Endodermal cell (in vitro differentiated cells): ENCODE data around the gene TRAF3. TPM values are rescaled to one million over a fixed set of nuclear protein-coding genes. Genes with fewer than 3 reads are reported as not detected.

ENCODE experiments used
- DNase-seq: peaks from one replicate; pipeline ENCODE4 v3.0.0-alpha.2; 2017
- H3K27ac ChIP-seq: 2 replicates; pipeline ENCODE4 v1.5.1; 2013; ENCODE audit warnings: mild to moderate bottlenecking, low read depth, low read length, moderate library complexity
- H3K27me3 ChIP-seq: 2 replicates; pipeline ENCODE4 v1.6.1; 2013; ENCODE audit warnings: mild to moderate bottlenecking, low read length, moderate library complexity; ENCODE audit not compliant: insufficient read depth, control insufficient read depth, poor library complexity, severe bottlenecking
- H3K36me3 ChIP-seq: 2 replicates; pipeline ENCODE4 v1.7.0; 2013; ENCODE audit warnings: mild to moderate bottlenecking, low read length, moderate library complexity; ENCODE audit not compliant: control insufficient read depth, insufficient read depth
- H3K4me1 ChIP-seq: one replicate; pipeline ENCODE4 v1.7.0; 2013; ENCODE audit warnings: low read length; ENCODE audit not compliant: control insufficient read depth, insufficient read depth
- H3K4me3 ChIP-seq: 2 replicates; pipeline ENCODE4 v1.5.1; 2013; ENCODE audit warnings: mild to moderate bottlenecking, low read length, moderate library complexity
- H3K9ac ChIP-seq: 2 replicates; pipeline ENCODE4 v1.6.1; 2013; ENCODE audit warnings: mild to moderate bottlenecking, low read length, moderate library complexity; ENCODE audit not compliant: poor library complexity, severe bottlenecking; ENCODE audit errors: extremely low read depth
- H3K9me3 ChIP-seq: 2 replicates; pipeline ENCODE4 v1.6.1; 2013; ENCODE audit warnings: mild to moderate bottlenecking, low read length, moderate library complexity; ENCODE audit not compliant: control insufficient read depth
- H3K27ac Mint-ChIP-seq: 2 replicates; pipeline ENCODE4 v1.8.0; 2020; ENCODE audit warnings: mixed read lengths
- H3K27me3 Mint-ChIP-seq: 2 replicates; pipeline ENCODE4 v1.8.0; 2021; ENCODE audit warnings: mild to moderate bottlenecking, mixed read lengths; ENCODE audit not compliant: insufficient read depth
- H3K36me3 Mint-ChIP-seq: 2 replicates; pipeline ENCODE4 v1.8.0; 2020; ENCODE audit warnings: low read depth, mixed read lengths
- H3K4me1 Mint-ChIP-seq: 2 replicates; pipeline ENCODE4 v1.8.0; 2020; ENCODE audit warnings: mixed read lengths
- H3K4me3 Mint-ChIP-seq: 2 replicates; pipeline ENCODE4 v1.8.0; 2020; ENCODE audit warnings: mild to moderate bottlenecking, moderate library complexity, mixed read lengths
- H3K9me3 Mint-ChIP-seq: 2 replicates; pipeline ENCODE4 v1.8.0; 2020; ENCODE audit warnings: mild to moderate bottlenecking, mixed read lengths
- WGBS, 2 experiments: methylation state at CpG; one replicate each; pipeline versions ENCODE4 v1.1.5 to v1.1.7; 2013; ENCODE audit warnings: missing lambda C conversion rate in 2 of 2, mixed read lengths in 1 of 2; ENCODE audit not compliant: insufficient coverage in 1 of 2, insufficient read length in 1 of 2; 5-methylcytosine and 5-hydroxymethylcytosine counted together
- total RNA-seq, 2 donors: library from RNA; stranded (reverse); fragmentation: NEBNext Ultra II Directional in 1 of 2; extraction: Animal tissue kit (Norgen Biotek cat#: 25700) in 1 of 2; gene quantifications; 2 replicates in 1 of 2; 3 replicates in 1 of 2; pipeline ENCODE4 v1.2.1, GENCODE V29; 2021
- TF ChIP-seq, protein P1 (sequence below): fragments of 200-600 bp; sonication (generic); conservative IDR thresholded peaks from 2 replicates; pipeline ENCODE4 v1.5.0; 2021; ENCODE audit warnings: antibody characterized with exemption, mild to moderate bottlenecking

TRAF3 gene
- total RNA-seq, 2 donors from 2014 or later: 16.7 to 23.8 TPM

DNA sequence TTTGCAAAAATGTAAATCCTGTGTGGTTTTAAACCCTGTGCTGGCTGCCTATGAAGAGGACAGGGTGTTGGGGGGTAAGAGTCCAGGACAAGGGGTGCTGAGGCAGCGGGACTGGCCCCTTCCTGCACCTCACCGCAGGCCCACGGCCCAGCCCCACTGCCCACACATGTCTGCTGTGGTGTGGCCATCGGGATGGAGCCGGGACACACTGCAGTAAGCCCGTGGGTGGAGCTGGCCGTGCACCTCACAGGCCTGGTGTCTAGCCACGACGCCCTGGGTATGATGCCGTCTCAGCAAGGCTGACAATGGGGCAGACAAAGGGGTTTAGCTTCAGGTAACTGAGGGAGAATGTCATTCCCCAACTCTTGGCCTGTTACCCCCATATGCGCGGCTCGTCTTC lies 164.8 kb downstream of the TRAF3 start:
- Mint-ChIP-seq H3K4me3 (no peak overlapping the region), H3K36me3 (peaks cover 80% of the 10 kb centered on the region), H3K4me1 (no peaks in the 10 kb centered on the region), H3K27ac (no peak overlapping the region), H3K27me3 (no peaks in the 10 kb centered on the region), H3K9me3 (no peaks in the 10 kb centered on the region)
- 93 to 97% methylated on average over 6 to 13 of the region's 13 CpGs for WGBS, 2 experiments
- no peak for DNase-seq
- H3K27ac ChIP-seq: no peak overlapping the region
- H3K9me3 ChIP-seq: no peaks in the 10 kb centered on the region
- no peaks in the 10 kb centered on the region for H3K27me3 ChIP-seq
- TF ChIP-seq, protein P1, sequence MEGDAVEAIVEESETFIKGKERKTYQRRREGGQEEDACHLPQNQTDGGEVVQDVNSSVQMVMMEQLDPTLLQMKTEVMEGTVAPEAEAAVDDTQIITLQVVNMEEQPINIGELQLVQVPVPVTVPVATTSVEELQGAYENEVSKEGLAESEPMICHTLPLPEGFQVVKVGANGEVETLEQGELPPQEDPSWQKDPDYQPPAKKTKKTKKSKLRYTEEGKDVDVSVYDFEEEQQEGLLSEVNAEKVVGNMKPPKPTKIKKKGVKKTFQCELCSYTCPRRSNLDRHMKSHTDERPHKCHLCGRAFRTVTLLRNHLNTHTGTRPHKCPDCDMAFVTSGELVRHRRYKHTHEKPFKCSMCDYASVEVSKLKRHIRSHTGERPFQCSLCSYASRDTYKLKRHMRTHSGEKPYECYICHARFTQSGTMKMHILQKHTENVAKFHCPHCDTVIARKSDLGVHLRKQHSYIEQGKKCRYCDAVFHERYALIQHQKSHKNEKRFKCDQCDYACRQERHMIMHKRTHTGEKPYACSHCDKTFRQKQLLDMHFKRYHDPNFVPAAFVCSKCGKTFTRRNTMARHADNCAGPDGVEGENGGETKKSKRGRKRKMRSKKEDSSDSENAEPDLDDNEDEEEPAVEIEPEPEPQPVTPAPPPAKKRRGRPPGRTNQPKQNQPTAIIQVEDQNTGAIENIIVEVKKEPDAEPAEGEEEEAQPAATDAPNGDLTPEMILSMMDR: no peak
- H3K4me1 ChIP-seq: no peaks in the 10 kb centered on the region
- no peak overlapping the region for H3K9ac ChIP-seq
- H3K36me3 ChIP-seq: peaks cover 64% of the 10 kb centered on the region
- H3K4me3 ChIP-seq: no peak overlapping the region

DNA sequence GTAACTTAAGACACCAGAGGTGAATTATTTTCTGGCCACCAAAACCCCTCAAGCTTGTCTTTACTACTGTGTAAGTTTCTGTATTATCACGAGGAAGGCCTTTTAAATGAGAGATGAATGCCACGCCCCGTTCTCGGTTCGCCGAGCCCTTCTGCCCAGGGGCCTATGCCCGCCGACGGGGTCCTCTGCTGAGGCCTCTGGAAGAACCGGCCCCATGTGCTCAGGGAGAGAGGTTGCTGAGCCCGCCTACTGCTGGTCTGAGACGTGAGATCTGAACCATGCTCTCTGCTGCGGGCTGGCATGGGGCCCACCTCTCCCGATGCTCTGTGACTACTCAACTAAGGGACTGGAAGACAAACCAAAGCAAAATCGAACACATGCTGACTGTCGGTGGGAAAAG lies 166.2 kb downstream of the TRAF3 start:
- Histone ChIP-seq H3K4me3 (no peak overlapping the region), H3K4me1 (no peaks in the 10 kb centered on the region), H3K36me3 (peaks cover 57% of the 10 kb centered on the region), H3K9ac (no peak overlapping the region), H3K9me3 (no peaks in the 10 kb centered on the region), H3K27me3 (no peaks in the 10 kb centered on the region), H3K27ac (no peak overlapping the region)
- H3K4me3 Mint-ChIP-seq: no peak overlapping the region
- DNase-seq: no peak
- TF ChIP-seq, protein P1: no peak
- 93 to 98% methylated on average over 8 to 16 of the region's 16 CpGs for WGBS, 2 experiments
- no peaks in the 10 kb centered on the region for H3K27me3 Mint-ChIP-seq
- no peak overlapping the region for H3K27ac Mint-ChIP-seq
- H3K36me3 Mint-ChIP-seq: peaks cover 78% of the 10 kb centered on the region
- no peaks in the 10 kb centered on the region for H3K4me1 Mint-ChIP-seq
- H3K9me3 Mint-ChIP-seq: no peaks in the 10 kb centered on the region

- WGBS, 2 experiments: 94 to 99% methylated on average over 15 of the region's 15 CpGs
- no peak overlapping the region for H3K4me3 Mint-ChIP-seq
- no peaks in the 10 kb centered on the region for H3K27me3 Mint-ChIP-seq
- no peaks in the 10 kb centered on the region for H3K9me3 Mint-ChIP-seq
- no peaks in the 10 kb centered on the region for H3K9me3 ChIP-seq
- H3K27ac ChIP-seq: no peak overlapping the region
- peak overlapping the region; percentile 44 for H3K27ac Mint-ChIP-seq
- H3K4me1 ChIP-seq: no peaks in the 10 kb centered on the region
- TF ChIP-seq, protein P1: no peak
- H3K9ac ChIP-seq: no peak overlapping the region
- H3K36me3 ChIP-seq: peaks cover 60% of the 10 kb centered on the region
- H3K4me1 Mint-ChIP-seq: no peaks in the 10 kb centered on the region
- no peaks in the 10 kb centered on the region for H3K27me3 ChIP-seq
- H3K36me3 Mint-ChIP-seq: peaks cover 80% of the 10 kb centered on the region
- no peak for DNase-seq
- no peak overlapping the region for H3K4me3 ChIP-seq
Measured at GRCh38 chr14:102943979-102944378, 166.7 kb downstream of the TRAF3 start.
